ENCODE data around the gene SLC39A1. TPM values are rescaled to one million over a fixed set of nuclear protein-coding genes. Genes with fewer than 3 reads are reported as not detected.
"Not testable (repeated sequence)": the region's sequence is repeated elsewhere in the genome, so short reads cannot be mapped to it uniquely, and the experiment has no call there.

Gene SLC39A1
- total RNA-seq, 1 experiment from 2014 or later = 158 TPM

- BruUV-seq (replicated peaks) = no TSS peak
- DNase-seq (ENCODE audit: low read depth, low spot score) = no peak
These were observed 42.8 kb upstream of the SLC39A1 start for GRCh38 chr1:154006136-154006535.

GRCh38 chr1:154000420-154000819, 37.1 kb upstream of the SLC39A1 start:
- Histone ChIP-seq H3K36me3 (ENCODE audit: control insufficient read depth, insufficient read depth, low read length) (no peaks in the 10 kb centered on the region), H3K4me3 (ENCODE audit: low read depth in 2 of 2, low read length in 2 of 2) (no peak overlapping the region), H3K27ac (ENCODE audit: low read length) (no peak overlapping the region), H3K27me3 (ENCODE audit: control insufficient read depth, insufficient read depth, low read length) (no peaks in the 10 kb centered on the region), H3K4me1 (ENCODE audit: control insufficient read depth, insufficient read depth, low read length) (no peaks in the 10 kb centered on the region), H3K9me3 (ENCODE audit: control insufficient read depth, insufficient read depth, low read depth, low read length) (no peaks in the 10 kb centered on the region)
- no TSS peak for BruUV-seq (replicated peaks)
- in situ Hi-C loops (cut with HindIII; ENCODE audit: low pct_unique_long_range_greater_than_20kb, low sequenced_read_pairs) (no loop called here), intact Hi-C loops (cut with micrococcal nuclease; ENCODE audit: unreplicated experiment) (no loop called here)
- CTCF ChIA-PET = interaction anchor here (1.0 kb wide), 1 partner anchor 240 kb away, joined by 4 read pairs; no protein-coding TSS in a partner anchor
- POLR2A ChIA-PET = interaction anchor here (0.6 kb wide), 1 partner anchor 30 kb away, joined by 4 read pairs; no protein-coding TSS in a partner anchor
- TF ChIP-seq TCF7L2 (IDR thresholded peaks at IDR 0.05; ENCODE audit: low read depth, low read length) (no peak), CTCF (IDR thresholded peaks at IDR 0.05) (no peak), POLR2AphosphoS5 (IDR thresholded peaks at IDR 0.05; ENCODE audit: low read depth, low read length) (no peak), REST (IDR thresholded peaks at IDR 0.05; ENCODE audit: insufficient read depth in 1 of 2, low read depth in 2 of 2, low read length in 1 of 2) (no peak), SIN3A (IDR thresholded peaks at IDR 0.05; ENCODE audit: borderline replicate concordance, insufficient read depth, low read depth, low read length) (no peak)
- no peak for DNase-seq (ENCODE audit: low read depth, low spot score)
- no peak for ATAC-seq

More at GRCh38 chr1:154006136-154006535, 42.8 kb upstream of the SLC39A1 start:
- Histone ChIP-seq H3K36me3 (ENCODE audit: control insufficient read depth, insufficient read depth, low read length) (no peaks in the 10 kb centered on the region), H3K27me3 (ENCODE audit: control insufficient read depth, insufficient read depth, low read length) (no peaks in the 10 kb centered on the region), H3K9me3 (ENCODE audit: control insufficient read depth, insufficient read depth, low read depth, low read length) (no peaks in the 10 kb centered on the region), H3K4me1 (ENCODE audit: control insufficient read depth, insufficient read depth, low read length) (no peaks in the 10 kb centered on the region), H3K4me3 (ENCODE audit: low read depth in 2 of 2, low read length in 2 of 2) (no peak overlapping the region), H3K27ac (ENCODE audit: low read length) (no peak overlapping the region)
- intact Hi-C loops (cut with micrococcal nuclease; ENCODE audit: unreplicated experiment) = no loop called here
- ChIA-PET CTCF (no interaction called here), POLR2A (no interaction called here)
- TF ChIP-seq REST (IDR thresholded peaks at IDR 0.05; ENCODE audit: insufficient read depth in 1 of 2, low read depth in 2 of 2, low read length in 1 of 2) = no peak
- TF ChIP-seq TCF7L2 (IDR thresholded peaks at IDR 0.05; ENCODE audit: low read depth, low read length) = no peak
- no peak for TF ChIP-seq CTCF (IDR thresholded peaks at IDR 0.05)
- TF ChIP-seq POLR2AphosphoS5 (IDR thresholded peaks at IDR 0.05; ENCODE audit: low read depth, low read length) = no peak
- TF ChIP-seq SIN3A (IDR thresholded peaks at IDR 0.05; ENCODE audit: borderline replicate concordance, insufficient read depth, low read depth, low read length) = no peak
- ATAC-seq = no peak
- in situ Hi-C loops (cut with HindIII; ENCODE audit: low pct_unique_long_range_greater_than_20kb, low sequenced_read_pairs) = no loop called here

GRCh38 chr1:153996882-153997281, 33.5 kb upstream of the SLC39A1 start:
- in situ Hi-C loops (cut with HindIII; ENCODE audit: low pct_unique_long_range_greater_than_20kb, low sequenced_read_pairs); DNase-seq (ENCODE audit: low read depth, low spot score); BruUV-seq (replicated peaks); H3K27me3 ChIP-seq (ENCODE audit: control insufficient read depth, insufficient read depth, low read length); H3K27ac ChIP-seq (ENCODE audit: low read length); H3K4me3 ChIP-seq (ENCODE audit: low read depth in 2 of 2, low read length in 2 of 2); intact Hi-C loops (cut with micrococcal nuclease; ENCODE audit: unreplicated experiment); H3K9me3 ChIP-seq (ENCODE audit: control insufficient read depth, insufficient read depth, low read depth, low read length); H3K36me3 ChIP-seq (ENCODE audit: control insufficient read depth, insufficient read depth, low read length); H3K4me1 ChIP-seq (ENCODE audit: control insufficient read depth, insufficient read depth, low read length); CTCF ChIA-PET: not testable (repeated sequence)
- POLR2A ChIA-PET = interaction anchor here (0.6 kb wide), 1 partner anchor 50 kb away, joined by 8 read pairs; the partner anchor contains the start of gene DENND4B
- ATAC-seq = 0 out of 2 replicates have a peak, but pooled peaks have one; percentile 11
